ENCODE data around the gene BOLA3. TPM values are rescaled to one million over a fixed set of nuclear protein-coding genes. Genes with fewer than 3 reads are reported as not detected.

BOLA3 gene
- total RNA-seq: 10 to 100 TPM; 26.5 to 56.4 (median 37.3) TPM

GRCh38 chr2:74147727-74148456 is at the start of gene BOLA3:
TSS of gene BOLA3 (minus strand) at chr2:74147912. CDS start at chr2:74147874, 38 bp downstream.
- TF ChIP-seq CTCF (IDR thresholded peaks at IDR 0.05; ENCODE audit: low read depth): no peak

- TF ChIP-seq CTCF (IDR thresholded peaks at IDR 0.05; ENCODE audit: low read depth): no peak
Measured at GRCh38 chr2:74197049-74197448, 49.3 kb upstream of the BOLA3 start.

GRCh38 chr2:74194799-74195198 is 47.1 kb upstream of the BOLA3 start:
- TF ChIP-seq CTCF (IDR thresholded peaks at IDR 0.05; ENCODE audit: low read depth): no peak

GRCh38 chr2:74191596-74192380 is 44.1 kb upstream of the BOLA3 start:
- no peak for TF ChIP-seq CTCF (IDR thresholded peaks at IDR 0.05; ENCODE audit: low read depth)

- no peak for TF ChIP-seq CTCF (IDR thresholded peaks at IDR 0.05; ENCODE audit: low read depth)
Measured at GRCh38 chr2:74188696-74189095, 41.0 kb upstream of the BOLA3 start.

GRCh38 chr2:74188018-74188601 is 40.4 kb upstream of the BOLA3 start:
- no peak for TF ChIP-seq CTCF (IDR thresholded peaks at IDR 0.05; ENCODE audit: low read depth)

- TF ChIP-seq CTCF (IDR thresholded peaks at IDR 0.05; ENCODE audit: low read depth): no peak
Measured at GRCh38 chr2:74186038-74186437, 38.3 kb upstream of the BOLA3 start.
